ENCODE measurements around the gene GDA. TPM values are rescaled to one million over a fixed set of nuclear protein-coding genes. Genes with fewer than 3 reads are reported as not detected.

Gene GDA
- total RNA-seq, 1 experiment from 2014 or later: 24.3 TPM

GRCh38 chr9:72247549-72247948 is 98.3 kb downstream of the GDA start:
- Mint-ChIP-seq H3K4me3 (ENCODE audit: low read depth, unreplicated experiment) (no peak overlapping the region), H3K27me3 (ENCODE audit: unreplicated experiment) (no peaks in the 10 kb centered on the region), H3K27ac (ENCODE audit: unreplicated experiment) (no peak overlapping the region), H3K9me3 (ENCODE audit: low read depth, unreplicated experiment) (no peaks in the 10 kb centered on the region), H3K4me1 (ENCODE audit: low read depth, unreplicated experiment) (no peaks in the 10 kb centered on the region), H3K36me3 (ENCODE audit: insufficient read depth, unreplicated experiment) (no peaks in the 10 kb centered on the region)
- intact Hi-C loops (cut with micrococcal nuclease; ENCODE audit: unreplicated experiment): no loop called here
- no TSS peak for BruUV-seq (replicated peaks)
- TF ChIP-seq CTCF (IDR thresholded peaks at IDR 0.05; ENCODE audit: unreplicated experiment): no peak
- CTCF ChIA-PET: no interaction called here
- DNase-seq: no peak

- Mint-ChIP-seq H3K9me3 (ENCODE audit: low read depth, unreplicated experiment) (no peaks in the 10 kb centered on the region), H3K4me1 (ENCODE audit: low read depth, unreplicated experiment) (no peaks in the 10 kb centered on the region), H3K27ac (ENCODE audit: unreplicated experiment) (no peak overlapping the region), H3K27me3 (ENCODE audit: unreplicated experiment) (no peaks in the 10 kb centered on the region), H3K4me3 (ENCODE audit: low read depth, unreplicated experiment) (no peak overlapping the region), H3K36me3 (ENCODE audit: insufficient read depth, unreplicated experiment) (no peaks in the 10 kb centered on the region)
- DNase-seq: no peak
- intact Hi-C loops (cut with micrococcal nuclease; ENCODE audit: unreplicated experiment): no loop called here
- TF ChIP-seq CTCF (IDR thresholded peaks at IDR 0.05; ENCODE audit: unreplicated experiment): no peak
- CTCF ChIA-PET: interaction anchor here (1.1 kb wide), 1 partner anchor 134 kb away, joined by 3 read pairs; no protein-coding TSS in a partner anchor
- BruUV-seq (replicated peaks): no TSS peak
Measured at GRCh38 chr9:72251589-72251988, 102.3 kb downstream of the GDA start.

- Mint-ChIP-seq H3K9me3 (ENCODE audit: low read depth, unreplicated experiment) (no peaks in the 10 kb centered on the region), H3K27me3 (ENCODE audit: unreplicated experiment) (no peaks in the 10 kb centered on the region), H3K4me3 (ENCODE audit: low read depth, unreplicated experiment) (no peak overlapping the region), H3K27ac (ENCODE audit: unreplicated experiment) (no peak overlapping the region), H3K4me1 (ENCODE audit: low read depth, unreplicated experiment) (no peaks in the 10 kb centered on the region), H3K36me3 (ENCODE audit: insufficient read depth, unreplicated experiment) (no peaks in the 10 kb centered on the region)
- no peak for TF ChIP-seq CTCF (IDR thresholded peaks at IDR 0.05; ENCODE audit: unreplicated experiment)
- no peak for DNase-seq
- no TSS peak for BruUV-seq (replicated peaks)
- CTCF ChIA-PET: interaction anchor here (0.6 kb wide), 1 partner anchor 490 kb away, joined by 3 read pairs; no protein-coding TSS in a partner anchor
- intact Hi-C loops (cut with micrococcal nuclease; ENCODE audit: unreplicated experiment): no loop called here
Measured at GRCh38 chr9:72254901-72255545, 105.8 kb downstream of the GDA start.

GRCh38 chr9:72255569-72255968 is 106.3 kb downstream of the GDA start:
- CTCF ChIA-PET: no interaction called here
- intact Hi-C loops (cut with micrococcal nuclease; ENCODE audit: unreplicated experiment): no loop called here
- no peak for DNase-seq
- H3K9me3 Mint-ChIP-seq (ENCODE audit: low read depth, unreplicated experiment): no peaks in the 10 kb centered on the region
- no peak for TF ChIP-seq CTCF (IDR thresholded peaks at IDR 0.05; ENCODE audit: unreplicated experiment)
- H3K27me3 Mint-ChIP-seq (ENCODE audit: unreplicated experiment): no peaks in the 10 kb centered on the region
- H3K27ac Mint-ChIP-seq (ENCODE audit: unreplicated experiment): no peak overlapping the region
- BruUV-seq (replicated peaks): no TSS peak
- H3K4me1 Mint-ChIP-seq (ENCODE audit: low read depth, unreplicated experiment): no peaks in the 10 kb centered on the region
- no peak overlapping the region for H3K4me3 Mint-ChIP-seq (ENCODE audit: low read depth, unreplicated experiment)
- no peaks in the 10 kb centered on the region for H3K36me3 Mint-ChIP-seq (ENCODE audit: insufficient read depth, unreplicated experiment)

All from Calu3 (cell line).